H1 (cell line): ENCODE results near the gene SPRR2B.

Experiments used
- CREB1 ChIP-seq: IDR thresholded peaks from 2 replicates; pipeline ENCODE4 v1.6.1; 2012; ENCODE audit warnings: inconsistent platforms
- EGR1 ChIP-seq: IDR thresholded peaks from 2 replicates; pipeline ENCODE4 v1.6.1; 2011; ENCODE audit warnings: low read depth, low read length, borderline replicate concordance
- HDAC6 ChIP-seq: IDR thresholded peaks from one replicate; pipeline ENCODE4 v1.7.1; 2012; ENCODE audit warnings: low read depth, mild to moderate bottlenecking, inconsistent platforms, low read length, moderate library complexity
- MAX ChIP-seq: IDR thresholded peaks from 2 replicates; pipeline ENCODE4 v1.6.1; 2012; ENCODE audit warnings: inconsistent platforms
- POLR2AphosphoS5 ChIP-seq: IDR thresholded peaks from 2 replicates; pipeline ENCODE4 v1.6.1; 2011; ENCODE audit warnings: low read depth, low read length
- SRF ChIP-seq: IDR thresholded peaks from 2 replicates; pipeline ENCODE4 v1.6.1; 2011; ENCODE audit warnings: mild to moderate bottlenecking, low read depth, low read length, moderate library complexity

DNA sequence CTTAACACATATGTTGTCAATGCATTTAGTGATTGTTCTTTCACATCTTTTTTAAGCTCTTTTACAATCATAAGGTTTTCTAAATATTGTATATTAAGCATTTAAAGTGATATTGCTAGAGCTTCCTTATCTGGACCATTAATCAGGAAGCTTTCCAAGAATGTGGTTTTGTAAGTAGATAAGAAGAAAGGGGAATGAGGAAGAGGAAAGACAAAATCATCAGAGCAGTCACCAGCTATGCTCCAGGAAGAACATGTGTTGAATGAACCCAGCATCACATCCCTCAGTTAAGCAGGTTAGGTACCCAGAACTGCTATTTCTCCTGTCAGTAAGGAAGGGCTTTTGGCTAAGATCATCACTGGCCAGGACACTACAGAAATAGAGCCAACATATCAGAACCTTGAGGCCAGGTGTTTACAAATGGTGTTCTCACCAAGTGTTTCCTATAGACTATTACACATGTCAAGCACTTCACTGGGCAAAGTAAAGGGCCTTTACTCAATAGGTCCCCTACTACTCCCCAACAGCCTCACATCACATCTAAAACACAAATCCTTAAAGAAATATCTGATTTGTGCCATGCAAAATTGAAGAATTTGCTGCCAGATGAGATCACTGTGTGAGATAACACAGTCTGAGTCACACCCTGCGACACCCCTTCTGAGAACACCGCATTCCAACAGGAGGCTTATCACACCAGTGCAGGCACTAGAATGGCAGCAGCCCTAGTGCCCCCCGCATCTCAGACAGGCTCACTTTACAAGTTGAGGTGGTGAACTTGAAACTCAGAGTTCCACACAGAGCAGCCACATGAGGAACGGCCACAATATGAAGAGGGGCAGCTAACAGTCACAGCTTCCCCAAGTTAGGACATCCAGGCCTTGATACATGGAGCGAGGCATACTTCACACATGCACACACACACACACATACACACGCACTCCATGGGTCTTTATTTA lies 12.3 kb downstream of the SPRR2B start:
- TF ChIP-seq CREB1 (no peak), HDAC6 (no peak), EGR1 (no peak), POLR2AphosphoS5 (no peak), MAX (no peak), SRF (no peak)
